ENCODE results near the gene SPOCK2.

Gene SPOCK2

DNA sequence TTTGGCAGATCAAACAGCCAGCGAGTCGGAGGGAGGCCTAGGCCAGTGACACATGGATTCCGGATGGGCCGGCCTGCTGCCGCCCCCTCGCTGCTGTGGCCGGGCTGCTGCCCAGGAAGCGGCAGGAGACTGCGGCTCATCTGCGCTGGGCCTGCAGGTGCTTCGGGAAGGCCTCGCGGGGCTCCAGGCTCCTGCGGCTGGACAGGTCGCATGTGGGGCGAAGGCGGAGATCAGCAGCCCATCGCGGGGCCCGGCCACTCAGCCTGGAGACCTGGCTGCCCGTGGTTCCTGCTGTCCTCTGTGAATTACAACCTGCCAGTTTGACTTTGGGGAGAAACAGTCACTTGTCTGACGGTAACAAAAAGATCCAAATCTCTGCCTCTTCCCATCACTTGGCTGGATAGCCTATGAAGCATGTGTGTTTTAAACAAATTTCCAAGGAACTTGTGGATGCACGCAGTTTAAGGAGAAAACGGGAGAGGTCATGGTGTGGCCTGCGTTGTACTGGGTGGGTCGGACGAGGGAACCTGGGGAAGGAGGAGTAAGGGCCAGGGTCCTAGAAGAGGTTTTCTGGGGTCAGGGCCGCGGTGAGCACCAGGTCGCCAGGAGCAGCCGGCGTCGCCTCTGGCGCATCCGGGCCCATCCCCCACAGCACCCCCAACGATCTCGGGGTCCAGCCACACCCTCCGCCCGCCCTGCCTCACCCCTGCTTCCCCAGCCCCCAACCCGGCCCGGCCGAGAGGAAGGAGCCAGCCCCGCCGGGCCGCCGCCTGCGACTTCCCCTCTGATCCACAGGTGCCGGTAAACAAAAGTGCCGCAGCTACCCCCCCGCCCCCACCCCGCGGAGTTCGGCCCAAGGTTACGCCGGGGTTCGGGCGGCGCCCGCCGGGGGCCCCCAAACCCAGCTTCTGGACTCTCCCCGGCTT, 1.6 kb downstream of the SPOCK2 start:
- no peak for DNase-seq

DNA sequence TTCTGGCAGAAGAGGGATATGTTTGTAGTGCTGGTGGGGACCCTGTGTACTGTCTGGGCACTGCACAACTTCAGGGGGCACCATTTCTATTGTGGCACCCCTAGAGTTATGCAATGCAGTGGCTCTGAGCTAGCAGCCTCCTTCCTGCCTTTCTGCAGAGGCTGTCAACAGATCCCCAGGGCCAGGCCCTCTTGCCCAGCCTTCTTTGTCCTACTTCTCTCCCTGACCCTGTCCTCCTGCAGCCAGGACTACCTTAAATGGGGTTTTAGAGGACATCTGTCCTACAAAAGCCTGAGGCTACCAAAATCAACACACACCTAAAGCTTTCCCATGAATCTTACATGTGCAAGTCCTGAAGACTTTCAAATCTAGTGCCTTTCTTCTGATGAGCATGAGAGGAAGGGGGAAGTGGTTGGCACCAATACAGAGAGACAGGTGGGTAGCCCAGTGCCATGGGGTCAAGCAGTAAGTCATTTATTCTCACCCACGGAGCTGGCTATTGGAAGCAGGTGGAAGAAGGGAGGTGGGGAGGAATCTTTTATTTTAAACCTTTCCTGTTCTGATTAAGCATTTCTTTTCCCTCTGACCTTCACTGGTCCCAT, 2.4 kb downstream of the SPOCK2 start:
- no peak for DNase-seq

DNA sequence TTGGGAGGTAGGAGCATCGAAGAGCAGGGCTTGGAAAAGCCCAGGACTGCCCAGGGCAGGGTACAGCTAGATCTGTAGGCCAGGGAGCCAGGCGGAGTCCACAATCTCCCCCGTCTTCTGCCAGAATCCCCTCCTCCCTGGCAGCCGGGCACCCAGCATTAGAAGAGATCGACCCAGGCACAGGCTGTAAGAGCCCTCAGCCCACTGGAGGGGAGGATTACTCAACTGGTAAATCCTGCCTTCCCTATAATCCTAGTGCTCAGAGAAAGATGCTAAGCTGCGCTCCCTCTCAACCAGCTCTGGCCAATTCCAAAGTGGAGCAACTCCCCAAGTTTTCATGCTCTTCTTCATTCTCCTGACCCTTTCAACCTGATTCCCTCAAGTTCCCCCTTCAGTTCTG, 3.2 kb downstream of the SPOCK2 start:
- no peak for DNase-seq

DNA sequence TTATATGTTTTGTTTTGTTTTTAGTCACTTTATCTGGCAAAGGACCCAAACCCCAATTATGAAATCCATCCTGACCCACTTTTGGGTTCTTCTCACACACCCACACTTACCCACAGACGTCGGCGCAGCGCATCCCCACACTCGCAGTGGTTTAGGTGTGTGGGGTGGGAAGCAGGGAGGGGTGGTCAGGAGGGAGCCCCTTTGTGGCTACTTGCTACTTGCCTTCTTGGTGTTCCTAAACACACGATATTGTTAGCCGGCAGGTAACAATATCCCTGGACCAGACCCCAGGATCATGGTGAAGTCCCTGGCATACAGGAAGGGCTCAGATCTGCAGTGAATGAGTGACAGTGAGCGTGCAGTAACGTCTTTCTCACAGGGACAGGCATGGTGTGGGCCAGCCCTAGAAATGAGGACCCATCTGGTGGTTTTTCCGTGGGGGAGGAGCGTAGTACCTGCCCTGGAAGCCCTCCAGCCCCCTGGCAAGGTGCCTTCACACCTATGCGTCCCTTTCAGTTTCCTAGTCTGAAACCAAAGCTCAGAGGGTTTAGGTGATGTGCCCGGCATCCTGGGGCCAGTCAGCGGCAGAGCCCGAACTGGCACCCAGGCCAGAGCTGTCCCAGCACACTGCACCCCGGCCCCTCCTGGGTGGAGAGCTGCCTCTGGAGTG, 4.4 kb downstream of the SPOCK2 start:
- no peak for DNase-seq

DNA sequence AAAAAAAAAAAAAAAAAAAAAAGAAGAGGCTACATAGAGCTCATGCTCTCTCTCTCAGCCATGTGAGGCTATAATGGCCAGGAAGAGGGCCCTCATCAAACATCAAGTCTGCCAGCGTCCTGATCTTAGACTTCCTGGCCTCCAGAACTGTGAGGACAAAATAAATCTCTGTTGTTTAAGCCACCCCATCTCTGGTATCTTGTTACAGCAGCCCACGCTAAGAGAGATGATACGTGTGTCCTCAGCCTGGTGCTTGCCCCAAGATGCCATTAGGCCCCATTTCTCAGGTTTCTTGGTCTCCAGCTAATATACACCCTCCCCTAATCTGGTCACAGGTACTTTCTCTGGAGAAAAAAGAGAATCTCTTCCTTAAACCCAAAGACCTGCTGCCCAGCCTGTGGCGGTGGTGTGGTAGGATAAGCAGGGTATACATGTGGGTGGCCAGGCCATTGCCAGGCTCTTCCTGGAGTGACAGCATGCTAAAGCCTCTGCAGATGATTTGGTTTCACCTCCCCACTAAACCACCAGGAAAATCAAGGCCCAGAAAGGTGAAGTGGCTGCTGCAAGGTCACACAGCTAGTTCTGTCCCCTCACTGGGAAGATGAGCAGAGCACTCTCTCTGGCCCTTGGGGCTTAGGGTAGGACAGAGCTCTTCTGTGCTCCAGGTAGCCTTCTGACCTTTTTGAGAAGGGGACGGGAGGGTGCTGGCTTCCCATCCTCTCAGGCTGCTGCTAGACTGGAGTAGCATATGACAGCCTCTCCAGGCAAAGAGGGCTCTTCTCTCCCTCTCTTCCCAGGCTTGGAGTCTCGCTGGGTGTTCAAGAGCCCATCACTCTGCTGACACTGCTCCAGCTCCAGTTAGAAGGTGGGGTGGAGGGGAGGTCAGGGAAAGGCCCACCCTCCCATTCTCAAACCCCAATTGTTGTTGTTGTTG, 5.2 kb downstream of the SPOCK2 start:
- DNase-seq = no peak

DNA sequence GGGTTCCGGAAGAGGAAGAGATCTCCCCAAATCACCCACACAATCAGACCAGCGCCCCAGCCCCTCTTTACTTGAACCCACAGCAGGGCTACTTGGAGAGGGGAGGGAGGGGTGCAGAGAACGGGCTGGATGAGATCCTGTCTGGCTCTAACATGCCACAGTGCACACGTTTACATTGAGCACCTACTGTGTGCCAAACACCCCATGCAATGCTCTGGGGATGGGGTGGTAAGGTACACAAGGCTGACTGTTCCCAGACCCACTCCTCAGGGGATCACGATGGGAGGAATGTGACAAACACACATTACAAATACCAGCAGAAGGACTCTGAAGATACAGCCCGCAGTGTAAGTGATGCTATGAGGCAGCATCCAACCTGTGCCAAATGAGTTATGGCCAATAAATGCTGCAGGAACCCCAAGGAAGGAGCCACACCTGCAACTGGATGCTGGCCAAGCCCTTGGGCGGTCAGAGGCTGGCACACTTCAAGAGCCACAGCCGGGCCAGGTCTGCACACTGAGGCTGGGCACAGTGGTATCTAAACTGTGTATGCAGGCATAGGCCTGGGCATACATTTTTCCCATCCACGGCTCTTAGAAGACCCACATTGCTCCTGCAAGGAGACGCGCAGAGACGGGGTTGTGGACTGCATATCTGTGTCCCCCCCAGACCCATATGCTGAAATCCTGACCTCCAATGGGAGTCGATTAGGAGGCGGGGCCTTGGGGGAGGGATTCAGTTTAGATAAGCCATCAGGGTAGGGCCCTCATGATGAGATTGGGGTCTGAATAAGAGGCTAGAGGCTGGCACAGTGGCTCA, 6.4 kb downstream of the SPOCK2 start:
- DNase-seq = no peak

DNA sequence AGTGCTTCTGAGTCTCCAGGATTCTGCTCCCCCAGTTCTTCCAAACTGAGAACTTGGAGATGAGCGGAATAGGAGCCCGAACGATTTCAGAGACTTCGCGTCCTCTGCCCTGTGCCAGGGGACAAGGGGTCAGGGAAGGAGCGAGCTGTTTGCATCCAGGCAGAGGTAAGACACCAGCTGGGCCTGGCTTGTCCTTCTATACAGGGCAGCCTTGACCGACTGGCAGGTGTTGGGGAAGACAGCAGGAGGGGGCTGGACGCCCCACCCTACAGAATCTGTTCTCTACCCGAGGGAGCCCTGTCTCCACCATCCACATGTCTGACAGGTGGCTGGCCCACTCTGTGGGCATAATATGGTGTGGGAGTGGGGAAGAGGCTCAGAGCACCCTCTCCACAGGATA, 7.1 kb downstream of the SPOCK2 start:
- DNase-seq = no peak

DNA sequence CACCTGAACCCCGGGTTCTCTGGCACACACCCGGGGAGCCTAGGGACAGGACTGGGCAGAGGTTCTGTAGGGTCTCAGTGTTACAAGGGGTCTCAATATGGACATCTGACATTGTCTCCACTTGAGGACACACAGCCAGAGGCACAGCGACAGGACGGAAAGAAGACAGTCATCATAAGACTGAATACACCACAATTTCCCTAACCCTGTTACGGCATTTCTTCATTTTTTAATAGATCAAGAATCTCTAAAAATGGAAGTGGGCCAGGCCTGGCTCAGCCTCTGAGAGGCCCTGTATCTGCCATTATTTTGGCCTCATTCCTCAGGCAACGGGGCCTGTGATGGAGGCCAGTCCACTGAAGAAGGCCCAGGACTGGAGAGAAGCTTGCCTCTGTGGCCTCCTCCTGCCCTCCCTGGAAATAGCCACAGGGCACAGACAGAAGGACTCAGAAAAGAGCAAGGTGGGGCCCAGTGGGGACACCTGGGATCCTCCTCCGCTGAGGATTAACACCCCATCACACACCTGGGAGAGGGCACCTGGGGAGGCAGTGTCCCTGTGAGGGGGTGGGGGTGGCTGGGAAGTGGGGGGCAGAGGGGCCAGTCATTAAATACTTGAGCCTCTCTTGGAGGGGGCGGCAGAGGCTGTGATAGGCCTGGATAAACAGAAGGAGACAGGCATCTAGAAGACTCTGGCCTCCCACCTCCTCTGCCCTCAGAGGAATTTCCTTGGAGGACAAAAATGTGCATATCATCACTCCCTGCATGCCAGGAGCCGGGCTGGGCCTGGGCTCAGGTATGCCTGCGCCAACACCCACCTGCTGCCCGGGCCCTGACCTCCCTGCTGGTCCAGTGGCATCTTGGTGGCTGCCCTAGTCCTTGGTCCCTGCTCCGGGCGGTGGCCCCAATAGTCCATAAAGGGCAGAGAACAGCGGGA, 8.0 kb downstream of the SPOCK2 start:
- DNase-seq = no peak

DNA sequence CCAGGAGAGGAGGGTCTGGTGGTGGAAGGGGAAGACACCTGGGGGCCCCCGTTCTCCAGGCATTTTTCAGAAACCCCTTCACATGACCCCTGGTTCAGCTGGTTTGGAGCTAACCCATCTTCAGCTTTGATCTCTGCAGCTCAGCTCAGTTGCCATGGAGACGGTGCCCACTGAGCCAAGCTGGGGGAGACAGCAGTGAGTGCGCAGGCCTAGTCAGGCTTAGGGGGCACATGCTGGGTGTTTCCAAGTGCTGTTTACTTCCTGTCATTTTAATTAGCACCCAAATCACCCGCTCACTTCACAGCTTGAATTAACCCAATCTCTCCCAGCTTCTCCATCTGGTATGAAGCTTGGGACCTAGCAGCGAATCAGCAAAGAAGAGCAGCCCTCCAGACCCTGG, 9.0 kb downstream of the SPOCK2 start:
- no peak for DNase-seq

DNA sequence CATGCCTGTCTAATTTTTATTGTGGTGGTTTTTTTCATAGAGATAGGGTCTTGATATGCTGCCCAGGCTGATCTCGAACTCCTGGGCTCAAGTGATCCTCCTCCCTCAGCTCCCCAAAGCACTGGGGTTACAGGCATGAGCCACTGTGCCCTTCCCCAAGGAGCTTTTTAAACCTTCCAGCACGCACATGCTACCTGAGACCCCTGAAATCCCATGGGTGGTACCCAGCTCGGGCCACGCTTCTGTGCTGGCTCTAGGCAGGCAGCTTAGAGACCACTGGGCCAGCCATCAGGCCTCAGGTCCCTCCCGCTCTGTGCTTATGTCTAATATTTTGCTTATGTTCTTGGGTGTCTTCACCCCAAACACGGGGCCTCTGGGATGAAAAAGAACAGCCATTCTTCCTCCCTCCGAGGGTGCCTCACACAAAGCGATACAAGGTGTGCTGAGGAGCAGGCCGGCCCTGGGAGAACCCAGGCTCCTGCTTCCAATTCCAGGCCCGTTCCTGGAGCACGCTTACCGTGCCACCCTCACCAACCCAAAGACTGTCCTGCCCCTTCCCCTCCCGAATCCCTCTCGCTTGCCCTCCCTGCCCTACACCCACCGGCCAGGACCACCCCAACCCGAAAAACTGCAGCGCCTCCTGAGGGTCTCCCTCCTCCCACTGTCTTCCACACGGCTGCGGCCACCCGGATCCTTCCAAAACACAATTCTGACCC, 10.9 kb downstream of the SPOCK2 start:
- DNase-seq = no peak

DNA sequence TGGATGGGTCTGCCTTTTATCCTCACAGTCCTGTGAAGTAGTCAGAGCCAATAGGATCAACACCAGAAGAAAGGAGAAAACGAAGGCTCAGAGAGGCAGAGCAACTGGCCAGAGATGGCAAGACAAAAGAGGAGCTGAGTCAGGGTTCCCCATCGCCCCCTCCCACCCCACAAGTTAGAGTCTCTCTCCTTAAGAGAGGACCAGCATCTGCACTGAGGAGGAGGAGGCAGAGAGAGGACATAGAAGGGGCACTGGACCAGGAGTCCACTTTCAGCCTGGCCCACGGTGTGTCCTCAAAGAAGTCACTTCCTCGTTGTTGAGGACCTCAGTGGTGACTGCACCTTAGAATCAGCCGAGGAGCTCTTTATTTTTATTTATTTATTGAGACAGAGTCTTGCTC, 11.6 kb downstream of the SPOCK2 start:
- no peak for DNase-seq

DNA sequence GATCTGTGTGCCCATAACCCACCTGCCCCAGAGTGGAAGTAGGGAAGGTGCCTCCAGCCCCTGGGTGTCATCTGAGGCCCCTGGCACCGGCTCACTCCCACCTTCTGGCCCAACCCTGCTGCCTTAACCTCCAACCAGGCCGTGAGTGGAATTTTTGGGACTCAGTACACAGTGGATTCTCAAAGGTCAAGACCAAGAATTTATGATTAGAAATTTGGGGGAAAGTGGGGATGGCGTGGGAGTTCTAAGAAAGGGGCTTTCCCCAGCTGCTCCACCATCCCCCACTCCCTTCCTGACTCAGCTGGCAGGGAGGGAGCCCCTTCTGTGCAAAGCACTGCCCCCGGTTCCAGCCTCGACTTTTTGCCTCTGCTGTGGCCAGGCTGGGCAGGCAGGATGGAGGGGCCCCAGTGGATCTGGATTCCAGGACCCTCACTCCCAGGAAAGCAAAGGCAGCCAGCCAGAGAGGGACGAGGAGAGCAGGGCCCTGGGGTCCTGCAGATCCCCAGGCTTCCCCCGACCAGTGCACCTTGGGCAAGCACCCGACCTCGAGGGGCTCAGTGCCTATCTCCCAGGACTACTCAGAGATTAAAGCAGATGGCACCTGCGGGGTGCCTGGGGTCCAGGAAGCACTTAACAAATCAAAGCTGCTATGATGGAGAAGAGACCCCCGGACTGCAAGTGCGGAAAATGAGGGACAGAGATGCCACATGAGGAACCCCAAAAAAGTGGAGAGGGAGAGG, 12.8 kb downstream of the SPOCK2 start:
- DNase-seq = no peak

DNA sequence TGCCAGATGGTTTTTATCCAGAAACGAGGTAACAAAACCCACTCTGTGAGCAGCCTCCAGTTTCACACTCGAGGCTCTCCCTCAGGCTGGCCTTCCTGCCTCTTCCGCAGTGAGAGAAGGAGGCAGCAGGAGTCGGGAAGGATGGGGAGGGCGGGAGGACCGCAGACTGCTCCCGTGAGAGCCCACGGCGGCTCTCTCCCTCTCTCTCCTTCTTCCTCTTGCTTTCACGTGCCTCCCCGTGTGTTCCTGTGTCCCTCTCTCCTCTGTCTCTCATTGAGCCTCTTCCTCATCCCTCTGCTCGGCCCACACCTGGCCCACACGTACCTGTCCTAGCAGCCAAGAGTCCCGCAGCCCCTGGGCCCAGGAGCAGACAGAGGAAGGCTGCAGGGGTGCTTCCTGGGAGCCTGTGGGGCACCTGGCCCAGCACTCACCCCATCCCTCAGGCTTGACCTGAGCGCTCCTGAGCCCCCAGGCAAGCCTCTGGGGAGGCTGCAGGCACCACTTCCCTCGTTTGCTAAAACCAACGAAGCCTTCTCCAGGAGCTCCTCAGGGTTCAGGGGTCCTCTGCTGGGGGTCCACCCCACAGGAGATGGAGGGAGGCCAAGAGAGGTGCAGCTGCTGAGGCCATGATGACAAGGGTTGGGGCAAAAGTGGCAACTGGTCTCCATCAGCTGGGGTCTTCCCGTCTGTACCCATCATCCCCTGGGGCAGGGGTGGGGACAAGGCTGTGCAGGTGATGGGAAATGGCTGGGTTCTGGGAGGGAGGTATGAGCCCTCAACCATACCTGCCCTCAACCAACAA, 13.6 kb downstream of the SPOCK2 start:
- DNase-seq = no peak

DNA sequence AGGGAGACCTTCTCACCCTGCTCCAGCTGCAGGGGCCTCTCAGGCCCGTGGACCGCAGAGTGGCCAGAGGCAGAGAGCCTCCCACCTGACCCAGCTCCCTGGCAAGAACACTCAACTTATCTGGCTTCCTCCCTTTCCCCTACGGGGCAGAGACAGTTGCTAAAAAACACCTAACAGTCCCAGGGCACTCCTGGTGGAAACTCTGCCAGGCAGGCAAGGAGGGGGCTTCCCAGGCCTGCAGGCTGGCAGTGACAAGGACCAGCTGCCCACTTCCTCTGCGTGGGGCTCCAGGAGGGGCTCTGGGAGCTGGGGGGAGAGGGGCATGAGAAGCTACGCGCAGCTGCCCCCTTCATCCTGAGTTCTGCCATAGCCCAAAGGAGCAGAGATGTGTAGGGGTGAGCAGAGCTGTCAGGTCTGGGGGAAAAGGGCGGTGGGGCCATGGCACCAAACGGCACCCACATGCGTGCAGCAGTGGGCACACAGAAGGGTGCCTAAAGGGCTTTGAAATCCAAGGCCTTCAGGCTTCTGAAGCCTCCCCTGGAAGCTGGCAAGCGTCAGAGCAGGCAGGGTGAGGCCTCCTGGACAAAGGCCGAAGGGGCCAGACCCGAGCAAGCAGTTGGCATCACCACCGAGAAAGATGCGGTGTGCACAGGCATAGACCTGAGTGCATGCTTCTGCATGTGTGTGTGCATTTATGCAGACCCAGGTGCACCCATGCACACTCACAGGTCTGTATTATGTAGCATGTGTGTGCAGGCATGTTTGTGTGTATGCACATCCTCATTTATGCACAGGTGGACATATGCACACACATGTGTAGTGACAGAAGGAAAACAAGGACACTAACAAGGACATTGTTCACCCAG, 14.4 kb downstream of the SPOCK2 start:
- no peak for DNase-seq

DNA sequence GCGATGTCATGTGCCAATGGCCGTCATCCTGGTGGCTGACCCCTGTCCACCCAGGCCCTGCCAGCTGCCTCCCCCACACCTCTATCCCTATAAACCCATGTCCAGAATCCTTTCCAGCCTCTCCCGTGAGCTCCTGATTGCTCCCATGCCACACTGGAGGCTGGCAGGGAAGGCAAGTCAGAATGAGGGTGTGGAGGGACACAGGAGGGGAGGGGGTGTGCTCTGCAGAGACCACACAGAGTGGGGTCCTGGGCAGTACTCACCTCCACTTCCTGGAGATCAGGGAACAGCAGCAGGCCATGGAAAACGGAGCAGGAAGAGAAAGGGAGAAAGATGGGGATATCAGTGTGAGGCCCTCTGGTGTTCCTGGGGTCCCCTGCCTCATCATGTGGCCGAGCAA, 15.7 kb downstream of the SPOCK2 start:
- no peak for DNase-seq

DNA sequence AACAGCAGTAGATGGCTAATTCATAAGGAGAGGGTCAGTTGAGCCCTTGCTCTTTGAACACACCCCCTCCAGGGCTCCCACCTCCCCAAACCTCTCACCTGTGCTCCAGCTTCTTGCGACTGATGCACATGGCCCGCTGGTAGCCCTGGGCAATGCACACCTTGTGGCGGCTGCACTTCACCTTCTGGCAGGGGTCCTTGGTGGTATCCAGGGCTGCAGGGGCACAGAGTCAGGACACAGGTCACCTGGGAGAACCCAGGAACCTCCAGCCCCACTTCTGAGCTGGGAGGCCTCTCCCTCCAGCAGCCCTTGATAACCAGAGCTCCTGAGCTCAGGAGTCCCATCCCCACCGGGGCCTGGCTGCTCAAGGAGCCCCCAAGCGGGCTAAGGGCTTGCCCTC, 16.3 kb downstream of the SPOCK2 start:
- DNase-seq = no peak

DNA sequence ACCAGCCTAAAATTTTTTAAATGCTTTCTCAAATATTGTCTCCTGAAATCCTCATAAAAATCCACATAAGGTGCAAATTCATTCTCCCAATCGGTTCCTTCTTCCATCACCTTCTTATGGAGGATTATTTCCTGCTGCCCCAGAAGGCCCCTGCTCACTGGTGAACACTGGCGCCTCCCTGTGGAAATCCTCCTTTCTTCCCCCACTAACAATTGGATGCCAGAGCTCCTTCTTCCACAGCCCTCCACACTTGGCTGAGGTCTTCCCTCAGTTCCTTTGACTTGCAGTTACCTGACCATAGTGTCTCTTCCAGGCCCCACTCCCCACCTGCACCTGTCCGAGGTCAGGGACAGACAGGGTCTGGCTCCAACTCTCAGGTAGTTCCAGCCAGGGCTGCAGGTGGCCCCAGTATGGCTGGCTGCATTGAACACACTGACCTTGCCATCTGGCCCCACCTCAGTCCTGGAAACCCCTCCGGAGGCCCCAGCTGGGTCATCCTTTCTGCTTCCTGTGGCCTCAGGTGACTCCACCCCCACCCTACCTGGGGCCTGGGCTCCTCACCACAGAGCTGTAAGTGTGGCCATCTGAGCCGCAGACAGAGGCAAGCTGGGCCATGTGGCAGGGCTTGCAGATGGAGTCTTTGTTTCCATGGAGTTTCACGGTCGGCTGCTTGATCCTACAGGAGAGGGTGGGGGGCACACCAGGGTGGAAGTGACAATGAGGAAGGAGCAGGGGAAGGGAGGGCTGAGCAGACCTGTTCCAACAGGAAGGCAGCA, 18.4 kb downstream of the SPOCK2 start:
- DNase-seq = no peak

Data from right forelimb (tissue), 1 donor.